HepG2 (cell line): ENCODE data around the gene PARVB. TPM values are rescaled to one million over a fixed set of nuclear protein-coding genes. Genes with fewer than 3 reads are reported as not detected.

Experiments used
- ATAC-seq: fragments of 200-7000 bp; cut with Tn5 transposase; 3 replicates; pipeline ENCODE4 v1.9.1; 2020; ENCODE audit warnings: mild to moderate bottlenecking, moderate library complexity
- BruUV-seq: library from RNA; stranded (reverse); fragments of 400-500 nt; replicated peaks from 2 replicates; lab custom pipeline; 2021; lab: Mats Ljungman, UMichigan
- CTCF ChIA-PET: fragments of 300-600 bp; formaldehyde crosslinking; extraction: SDS; loops from one replicate; lab custom pipeline; 2021; ENCODE audit warnings: low total read pairs, inconsistent platforms, low intra/inter-chr PET ratio; lab: Yijun Ruan, JAX
- POLR2A ChIA-PET: fragments of 350-600 bp; sonication (Branson Sonifier 250); formaldehyde crosslinking; loops from one replicate; lab custom pipeline; 2020; ENCODE audit warnings: antibody characterized with exemption, inconsistent platforms; lab: Yijun Ruan, JAX
- DNase-seq: peaks from one replicate; pipeline ENCODE4 v3.0.0-alpha.2; 2015; ENCODE audit warnings: low spot score
- FAIRE-seq: peaks from 3 replicates; lab custom pipeline; 2011; peaks lifted over from hg19 to GRCh38; lab: Jason Lieb, UNC
- H2AFZ ChIP-seq: one replicate; pipeline ENCODE4 v1.6.1; 2011; ENCODE audit warnings: low read length, inconsistent platforms
- H3K27ac ChIP-seq: fragments of 300-600 bp; 3 replicates; pipeline ENCODE4 v1.8.0; 2011; ENCODE audit warnings: mixed run types, mild to moderate bottlenecking, mixed read lengths, low read length, inconsistent platforms; ENCODE audit not compliant: insufficient read depth; ENCODE audit errors: extremely low read length
- H3K27me3 ChIP-seq, 2 experiments: fragments of 200-600 bp in 1 of 2; 2 replicates in 1 of 2; 3 replicates in 1 of 2; pipeline versions ENCODE4 v1.6.0 to v1.8.0; 2011; ENCODE audit warnings: low read length in 2 of 2, mild to moderate bottlenecking in 2 of 2, moderate library complexity in 2 of 2, inconsistent platforms in 1 of 2; ENCODE audit not compliant: insufficient read depth in 2 of 2, control insufficient read depth in 1 of 2
- H3K36me3 ChIP-seq, 2 experiments: fragments of 200-600 bp in 1 of 2; replicated peaks in 1 of 2; 2 replicates in 1 of 2; 3 replicates in 1 of 2; pipeline versions ENCODE4 v1.5.1 to v1.8.0; 2011; ENCODE audit warnings: low read length in 2 of 2, inconsistent platforms in 1 of 2; ENCODE audit not compliant: insufficient read depth in 2 of 2, control insufficient read depth in 1 of 2
- H3K4me1 ChIP-seq: 2 replicates; pipeline ENCODE4 v1.5.1; 2012; ENCODE audit warnings: low read length, inconsistent platforms; ENCODE audit not compliant: insufficient read depth
- H3K4me2 ChIP-seq: 2 replicates; pipeline ENCODE4 v1.6.0; 2011; ENCODE audit warnings: low read depth, low read length, inconsistent platforms
- H3K4me3 ChIP-seq, 3 experiments: fragments of 200-600 bp in 1 of 3; sonication (generic), shearing (Covaris generic) in 1 of 3; replicated peaks in 1 of 3; 2 replicates each; pipeline ENCODE4 v1.5.1; 2011 to 2016; ENCODE audit warnings: low read length in 3 of 3, inconsistent platforms in 2 of 3, low read depth in 2 of 3, mild to moderate bottlenecking in 2 of 3, control low read depth in 1 of 3, mixed read lengths in 1 of 3; ENCODE audit not compliant: insufficient read depth in 1 of 3
- H3K79me2 ChIP-seq: one replicate; pipeline ENCODE4 v1.6.1; 2011; ENCODE audit warnings: low read length, inconsistent platforms; ENCODE audit not compliant: insufficient read depth
- H3K9ac ChIP-seq: 2 replicates; pipeline ENCODE4 v1.6.0; 2011; ENCODE audit warnings: mild to moderate bottlenecking, low read depth, low read length, inconsistent platforms; ENCODE audit not compliant: insufficient read depth
- H3K9me3 ChIP-seq: 2 replicates; pipeline ENCODE4 v1.5.1; 2012; ENCODE audit warnings: mild to moderate bottlenecking, low read length
- H4K20me1 ChIP-seq: 2 replicates; pipeline ENCODE4 v1.6.0; 2011; ENCODE audit warnings: inconsistent platforms, mild to moderate bottlenecking, low read length, moderate library complexity; ENCODE audit not compliant: insufficient read depth
- ARNT2 ChIP-seq: sonication (generic); formaldehyde crosslinking; IDR thresholded peaks from 2 replicates; pipeline ENCODE4 v1.8.0; 2022; ENCODE audit warnings: mild to moderate bottlenecking, low read depth, missing genetic modification reagents, moderate library complexity
- FOXJ3 ChIP-seq: sonication (generic); formaldehyde crosslinking; IDR thresholded peaks from 2 replicates; pipeline ENCODE4 v1.4.0; 2020; ENCODE audit warnings: missing genetic modification reagents, mild to moderate bottlenecking, borderline replicate concordance
- HOXD1 ChIP-seq: sonication (generic); formaldehyde crosslinking; IDR thresholded peaks from 2 replicates; pipeline ENCODE4 v1.5.0; 2020; ENCODE audit warnings: missing genetic modification reagents
- KAT8 ChIP-seq: IDR thresholded peaks from 2 replicates; pipeline ENCODE4 v1.6.1; 2016; ENCODE audit warnings: missing genetic modification reagents, missing compliant biosample characterization
- KDM1A ChIP-seq: IDR thresholded peaks from 2 replicates; pipeline ENCODE4 v1.6.1; 2016; ENCODE audit warnings: missing compliant biosample characterization
- KLF13 ChIP-seq: sonication (generic); formaldehyde crosslinking; IDR thresholded peaks from 2 replicates; pipeline ENCODE4 v1.4.0; 2020; ENCODE audit warnings: mild to moderate bottlenecking, missing genetic modification reagents
- NFIB ChIP-seq: sonication (generic); formaldehyde crosslinking; IDR thresholded peaks from 2 replicates; pipeline ENCODE4 v1.9.0; 2021; ENCODE audit warnings: missing genetic modification reagents, mild to moderate bottlenecking, borderline replicate concordance
- U2AF2 ChIP-seq: fragments of 200-400 bp; formaldehyde crosslinking; IDR thresholded peaks from 2 replicates; pipeline ENCODE4 v1.6.1; 2017; ENCODE audit warnings: low read depth, mild to moderate bottlenecking, low read length
- ZNF230 ChIP-seq: sonication (generic); formaldehyde crosslinking; IDR thresholded peaks from 2 replicates; pipeline ENCODE4 v1.4.0; 2020; ENCODE audit warnings: mild to moderate bottlenecking, missing genetic modification reagents
- ZNF672 ChIP-seq: sonication (generic); formaldehyde crosslinking; IDR thresholded peaks from 2 replicates; pipeline ENCODE4 v1.8.1; 2022; ENCODE audit warnings: missing genetic modification reagents
- ZNF781 ChIP-seq: sonication (generic); formaldehyde crosslinking; IDR thresholded peaks from 2 replicates; pipeline ENCODE4 v1.5.1; 2020; ENCODE audit warnings: borderline replicate concordance, mild to moderate bottlenecking, missing genetic modification reagents; ENCODE audit errors: not compliant biosample characterization
- WGBS: methylation state at CpG from one replicate; pipeline ENCODE4 v1.1.6; 2017; ENCODE audit warnings: low lambda C conversion rate; 5-methylcytosine and 5-hydroxymethylcytosine counted together
- in situ Hi-C: cut with HindIII; loops from 2 replicates; pipeline ENCODE4 v1.10.0; 2017; ENCODE audit warnings: low pct_unique_long_range_greater_than_20kb; ENCODE audit not compliant: extremely low pct_ligation_motif_present
- intact Hi-C: fragments of 100-400 bp; cut with micrococcal nuclease; formaldehyde crosslinking; loops from one replicate; pipeline ENCODE4 v1.10.0; 2022; ENCODE audit not compliant: unreplicated experiment
- polyA plus RNA-seq, 8 experiments: library from polyadenylated mRNA; depleted of rRNA in 3 of 8; stranded (reverse) in 7 of 8; unstranded in 1 of 8; fragments of >200 nt; fragmentation: Illumina TruSeq in 4 of 8; extraction: Trizol in 4 of 8; gene quantifications; 2 replicates each; pipeline versions ENCODE4 v1.2.1 to v1.2.3, GENCODE V29; 2011 to 2016; ENCODE audit warnings: low read depth in 4 of 8, missing spikeins in 1 of 8, mixed read lengths in 1 of 8; ENCODE audit not compliant: insufficient read depth in 1 of 8
- total RNA-seq, 5 experiments: library from RNA; depleted of rRNA; stranded (reverse); fragments of >200 nt; fragmentation: Illumina TruSeq; extraction: Trizol; gene quantifications; 2 replicates each; pipeline ENCODE4 v1.2.3, GENCODE V29; 2016; ENCODE audit warnings: low read depth in 1 of 5

The PARVB gene
- total and polyA plus RNA-seq, 2 of the 13 experiments (the other 11 are each of a cell fraction or from before 2014, with no cell fraction given): 0.11 to 0.15 TPM

DNA sequence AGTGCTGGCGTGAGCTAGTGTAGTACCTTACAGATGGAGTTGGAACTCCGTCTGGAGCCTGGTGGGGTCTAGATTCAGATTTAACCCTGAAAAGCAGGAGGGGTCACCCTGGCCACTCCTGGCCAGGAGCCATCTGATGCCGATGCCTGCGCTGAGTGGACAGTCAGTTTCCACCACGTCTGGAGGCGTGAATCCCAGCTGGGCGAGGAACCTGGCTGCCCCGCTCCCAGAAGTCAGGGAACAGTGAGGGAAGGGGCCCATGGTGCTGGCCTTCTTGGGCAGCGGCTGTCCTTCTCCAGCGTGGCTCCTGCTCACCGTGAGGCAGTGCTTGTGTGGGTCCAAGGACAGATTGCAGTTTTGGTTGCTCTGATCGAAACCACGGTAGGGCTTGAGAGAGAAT is 76.3 kb downstream of the PARVB start:
- ChIA-PET CTCF (no interaction called here), POLR2A (no interaction called here)
- FAIRE-seq: no peak
- no peaks in the 10 kb centered on the region for H3K9me3 ChIP-seq
- in situ Hi-C loops: no loop called here
- peaks cover 0 to 26% of the 10 kb centered on the region in 2 experiments; a peak in 4 of 5 replicates for H3K27me3 ChIP-seq
- WGBS: 19% methylated on average over 3 of the region's 13 CpGs
- H3K27ac ChIP-seq: no peak overlapping the region
- no peaks in the 10 kb centered on the region for H3K36me3 ChIP-seq
- H3K79me2 ChIP-seq: no peaks in the 10 kb centered on the region
- H4K20me1 ChIP-seq: no peaks in the 10 kb centered on the region
- TF ChIP-seq KDM1A (CRISPR knock-in tag): no peak
- TF ChIP-seq ZNF672: no peak
- no peak for TF ChIP-seq ARNT2 (CRISPR knock-in tag)
- no peak for DNase-seq
- intact Hi-C loops: no loop called here
- H2AFZ ChIP-seq: no peak overlapping the region
- H3K9ac ChIP-seq: no peak overlapping the region
- no TSS peak for BruUV-seq
- no peak overlapping the region for H3K4me2 ChIP-seq
- H3K4me3 ChIP-seq: no peak overlapping the region
- ATAC-seq: no peak
- H3K4me1 ChIP-seq: no peaks in the 10 kb centered on the region

DNA sequence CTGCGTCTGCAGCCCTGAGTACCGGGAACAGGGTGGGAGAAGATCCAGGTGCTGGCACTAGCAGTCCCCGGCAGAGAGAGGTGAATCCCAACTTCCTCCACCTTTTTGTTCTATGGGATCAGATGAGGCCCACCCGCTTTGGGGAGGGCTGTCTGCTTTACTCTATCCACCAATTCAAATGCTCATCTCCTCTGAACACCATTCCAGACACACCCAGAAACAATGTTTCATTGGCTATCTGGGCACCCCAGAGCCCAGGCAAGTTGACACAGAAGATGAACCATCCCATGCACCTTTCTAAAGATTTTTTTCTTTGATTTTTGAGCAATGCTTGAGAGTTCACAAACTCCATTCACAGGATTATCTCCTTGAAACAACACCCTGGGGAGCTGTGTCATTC is 78.0 kb downstream of the PARVB start:
- Histone ChIP-seq H3K79me2 (no peaks in the 10 kb centered on the region), H2AFZ (no peak overlapping the region), H4K20me1 (no peaks in the 10 kb centered on the region), H3K36me3 (no peaks in the 10 kb centered on the region), H3K9ac (no peak overlapping the region), H3K27me3 (peaks cover 0 to 16% of the 10 kb centered on the region in 2 experiments; a peak in 4 of 5 replicates), H3K4me3 (no peak overlapping the region), H3K9me3 (no peaks in the 10 kb centered on the region), H3K27ac (no peak overlapping the region), H3K4me2 (no peak overlapping the region), H3K4me1 (no peaks in the 10 kb centered on the region)
- DNase-seq: no peak
- TF ChIP-seq U2AF2: no peak
- TF ChIP-seq HOXD1 (CRISPR knock-in tag): no peak
- no peak for TF ChIP-seq ZNF781
- TF ChIP-seq ZNF230 (CRISPR knock-in tag): no peak
- TF ChIP-seq NFIB: no peak
- no peak for TF ChIP-seq KLF13
- no peak for TF ChIP-seq FOXJ3
- no peak for TF ChIP-seq KAT8 (CRISPR knock-in tag)
- POLR2A ChIA-PET: no interaction called here
- intact Hi-C loops (no loop called here), in situ Hi-C loops (no loop called here)
- no peak for ATAC-seq
- WGBS: no CpG with 5 or more reads among the region's 4 CpGs
- FAIRE-seq: no peak
- CTCF ChIA-PET: no interaction called here
- BruUV-seq: no TSS peak
